ENCODE measurements around the gene ABCC3. TPM values are rescaled to one million over a fixed set of nuclear protein-coding genes. Genes with fewer than 3 reads are reported as not detected.

Gene ABCC3
- total RNA-seq, 6 experiments from 2014 or later, result 18.4 to 23.6 (median 21.3) TPM

- TF ChIP-seq CTCF (IDR thresholded peaks at IDR 0.05), result no peak
These were observed 48.3 kb downstream of the ABCC3 start for GRCh38 chr17:50682938-50683337.

GRCh38 chr17:50683434-50684287 is 49.0 kb downstream of the ABCC3 start:
- H3K4me1 Mint-ChIP-seq (ENCODE audit: low read depth), result peaks cover 33% of the 10 kb centered on the region
- H3K4me3 Mint-ChIP-seq, result no peak overlapping the region
- DNase-seq, result no peak
- H3K27ac Mint-ChIP-seq, result no peak overlapping the region
- H3K27me3 Mint-ChIP-seq (ENCODE audit: insufficient read depth), result peaks cover 3% of the 10 kb centered on the region
- H3K36me3 Mint-ChIP-seq (ENCODE audit: low read depth), result no peaks in the 10 kb centered on the region; the same call in 1 of the 2 replicates
- no peak for TF ChIP-seq CTCF (IDR thresholded peaks at IDR 0.05)
- no peaks in the 10 kb centered on the region for H3K9me3 Mint-ChIP-seq

More at GRCh38 chr17:50682938-50683337, 48.3 kb downstream of the ABCC3 start:
- Mint-ChIP-seq H3K27me3 (ENCODE audit: insufficient read depth) (peaks cover 3% of the 10 kb centered on the region), H3K4me3 (no peak overlapping the region), H3K36me3 (ENCODE audit: low read depth) (no peaks in the 10 kb centered on the region; the same call in 1 of the 2 replicates), H3K27ac (no peak overlapping the region), H3K9me3 (no peaks in the 10 kb centered on the region), H3K4me1 (ENCODE audit: low read depth) (peaks cover 33% of the 10 kb centered on the region)
- DNase-seq, result no peak

GRCh38 chr17:50684288-50684611 is 49.6 kb downstream of the ABCC3 start:
- DNase-seq, result no peak
- Mint-ChIP-seq H3K36me3 (ENCODE audit: low read depth) (no peaks in the 10 kb centered on the region; the same call in 1 of the 2 replicates), H3K9me3 (no peaks in the 10 kb centered on the region), H3K27me3 (ENCODE audit: insufficient read depth) (peaks cover 3% of the 10 kb centered on the region), H3K4me1 (ENCODE audit: low read depth) (peaks cover 38% of the 10 kb centered on the region), H3K4me3 (no peak overlapping the region), H3K27ac (no peak overlapping the region)
- TF ChIP-seq CTCF (IDR thresholded peaks at IDR 0.05), result no peak

- Mint-ChIP-seq H3K36me3 (ENCODE audit: low read depth) (no peaks in the 10 kb centered on the region; the same call in 1 of the 2 replicates), H3K27ac (no peak overlapping the region), H3K27me3 (ENCODE audit: insufficient read depth) (peaks cover 3% of the 10 kb centered on the region), H3K4me3 (no peak overlapping the region), H3K4me1 (ENCODE audit: low read depth) (peaks cover 43% of the 10 kb centered on the region), H3K9me3 (no peaks in the 10 kb centered on the region)
- no peak for TF ChIP-seq CTCF (IDR thresholded peaks at IDR 0.05)
- no peak for DNase-seq
These were observed 50.1 kb downstream of the ABCC3 start for GRCh38 chr17:50684612-50685333.

- no peak for DNase-seq
- TF ChIP-seq CTCF (IDR thresholded peaks at IDR 0.05), result no peak
- Mint-ChIP-seq H3K36me3 (ENCODE audit: low read depth) (no peaks in the 10 kb centered on the region; the same call in 1 of the 2 replicates), H3K27me3 (ENCODE audit: insufficient read depth) (peaks cover 3% of the 10 kb centered on the region), H3K9me3 (no peaks in the 10 kb centered on the region), H3K4me1 (ENCODE audit: low read depth) (peaks cover 48% of the 10 kb centered on the region), H3K4me3 (no peak overlapping the region), H3K27ac (no peak overlapping the region)
These were observed 50.6 kb downstream of the ABCC3 start for GRCh38 chr17:50685334-50685665.

All from HFFc6 (cell line).